A549 treated with RU486 at 1 μM for 4 hours (cell line): ENCODE measurements around the gene PTCHD4. TPM values are rescaled to one million over a fixed set of nuclear protein-coding genes. Genes with fewer than 3 reads are reported as not detected.

ENCODE experiments used
- total RNA-seq: library from RNA; stranded (reverse); fragments of 200-300 nt; extraction: Qiagen RNA extraction; gene quantifications from 5 replicates; pipeline ENCODE4 v1.2.3, GENCODE V29; 2022; ENCODE audit warnings: low read depth

The PTCHD4 gene
- total RNA-seq = 0.03 to 0.15 TPM (median 0.08 TPM) in 4 of 5 replicates, not detected in the other

GRCh38 chr6:48111143-48111506, at the start of gene PTCHD4:
Gene PTCHD4 (minus strand): TSS chr6:48111197. CDS start chr6:48068957, 42,240 bp downstream.

